GM12878 (cell line): ENCODE results near the gene TPR. TPM values are rescaled to one million over a fixed set of nuclear protein-coding genes. Genes with fewer than 3 reads are reported as not detected.
A peak's percentile ranks its signal among the peaks of the same experiment; 100 is the strongest.

Experiments used
- ATAC-seq: fragments of 200-7000 bp; cut with Tn5 transposase; 3 replicates; pipeline ENCODE4 v1.9.1; 2020; ENCODE audit warnings: mild to moderate bottlenecking, moderate library complexity
- BruUV-seq: library from RNA; stranded (reverse); fragments of 400-500 nt; replicated peaks from 2 replicates; lab custom pipeline; 2021; lab: Mats Ljungman, UMichigan
- CTCF ChIA-PET: fragments of 300-600 bp; sonication (Branson Sonifier 250); formaldehyde crosslinking; extraction: SDS; loops from one replicate; lab custom pipeline; 2021; ENCODE audit warnings: inconsistent platforms; lab: Yijun Ruan, JAX
- POLR2A ChIA-PET: fragments of 350-600 bp; formaldehyde crosslinking; extraction: SDS; loops from one replicate; lab custom pipeline; 2021; ENCODE audit warnings: inconsistent platforms; lab: Charles Lee
- RAD21 ChIA-PET: fragments of 300-600 bp; sonication (Branson Sonifier 250); formaldehyde crosslinking; loops from one replicate; lab custom pipeline; 2023; ENCODE audit warnings: antibody characterized with exemption; ENCODE audit not compliant: unreplicated experiment; lab: Charles Lee
- SMC1A ChIA-PET: fragments of 300-600 bp; sonication (Branson Sonifier 250); formaldehyde crosslinking; loops from one replicate; lab custom pipeline; 2023; ENCODE audit not compliant: unreplicated experiment, uncharacterized antibody; lab: Charles Lee
- DNase-seq: peaks from one replicate; pipeline ENCODE4 v3.0.0-alpha.2; 2011; ENCODE audit warnings: low read depth, low spot score
- FAIRE-seq: peaks from 3 replicates; lab custom pipeline; 2011; peaks lifted over from hg19 to GRCh38; lab: Jason Lieb, UNC
- H2AFZ ChIP-seq: 2 replicates; pipeline ENCODE4 v1.6.0; 2011; ENCODE audit warnings: low read depth, low read length, control low read depth; ENCODE audit not compliant: control insufficient read depth
- H3K27ac ChIP-seq: 2 replicates; pipeline ENCODE4 v1.5.1; 2011; ENCODE audit warnings: control low read depth; ENCODE audit not compliant: control insufficient read depth, insufficient read depth
- H3K27me3 ChIP-seq, 2 experiments: replicated peaks in 1 of 2; 2 replicates each; pipeline versions ENCODE4 v1.6.0 to v1.6.1; 2011; ENCODE audit warnings: low read length in 1 of 2; ENCODE audit not compliant: control insufficient read depth in 2 of 2, insufficient read depth in 2 of 2
- H3K36me3 ChIP-seq, 2 experiments: 2 replicates each; pipeline ENCODE4 v1.5.1; 2011; ENCODE audit warnings: low read length in 1 of 2; ENCODE audit not compliant: control insufficient read depth in 2 of 2, insufficient read depth in 2 of 2
- H3K4me1 ChIP-seq: 2 replicates; pipeline ENCODE4 v1.6.1; 2011; ENCODE audit warnings: mild to moderate bottlenecking, low read length, moderate library complexity, mixed read lengths; ENCODE audit not compliant: control insufficient read depth, insufficient read depth
- H3K4me2 ChIP-seq: 2 replicates; pipeline ENCODE4 v1.6.0; 2011; ENCODE audit warnings: control low read depth; ENCODE audit not compliant: control insufficient read depth, insufficient read depth
- H3K4me3 ChIP-seq: fragments of 200-600 bp; sonication (generic); 2 replicates; pipeline ENCODE4 v1.5.1; 2016
- H3K79me2 ChIP-seq: 2 replicates; pipeline ENCODE4 v1.6.0; 2011; ENCODE audit warnings: low read length; ENCODE audit not compliant: control insufficient read depth, insufficient read depth
- H3K9ac ChIP-seq: 2 replicates; pipeline ENCODE4 v1.8.0; 2011; ENCODE audit warnings: low read length, control low read depth, mixed read lengths; ENCODE audit not compliant: control insufficient read depth, insufficient read depth
- H3K9me3 ChIP-seq: replicated peaks from 3 replicates; pipeline ENCODE4 v1.5.1; 2011; ENCODE audit warnings: mild to moderate bottlenecking, low read length; ENCODE audit not compliant: control insufficient read depth, insufficient read depth
- H4K20me1 ChIP-seq: 2 replicates; pipeline ENCODE4 v1.6.0; 2011; ENCODE audit not compliant: control insufficient read depth, insufficient read depth
- BCL11A ChIP-seq: IDR thresholded peaks from 2 replicates; pipeline ENCODE4 v1.6.1; 2011; ENCODE audit warnings: low read depth, low read length
- FOXK2 ChIP-seq: fragments of 450-650 bp; IDR thresholded peaks from 2 replicates; pipeline ENCODE4 v1.6.1; 2017; ENCODE audit warnings: mild to moderate bottlenecking, moderate library complexity
- FOXM1 ChIP-seq: IDR thresholded peaks from 2 replicates; pipeline ENCODE4 v1.6.1; 2012; ENCODE audit warnings: low read depth, mild to moderate bottlenecking, inconsistent platforms, low read length, moderate library complexity
- KAT2A ChIP-seq: conservative IDR thresholded peaks from 2 replicates; pipeline ENCODE4 v1.6.1; 2011; ENCODE audit warnings: low read depth, low read length; ENCODE audit not compliant: control insufficient read depth
- MEF2B ChIP-seq: fragments of 450-650 bp; IDR thresholded peaks from 2 replicates; pipeline ENCODE4 v1.6.1; 2018; ENCODE audit warnings: mild to moderate bottlenecking, moderate library complexity; ENCODE audit not compliant: partially characterized antibody, poor library complexity, severe bottlenecking
- MXI1 ChIP-seq: fragments of 150-350 bp; IDR thresholded peaks from 2 replicates; pipeline ENCODE4 v1.6.1; 2011; ENCODE audit warnings: low read depth, mild to moderate bottlenecking, inconsistent platforms, low read length, improper control_type of control experiment
- POLR2A ChIP-seq: IDR thresholded peaks from 2 replicates; pipeline ENCODE4 v1.6.1; 2011; ENCODE audit warnings: low read depth, mild to moderate bottlenecking, low read length
- RAD51 ChIP-seq: fragments of 450-650 bp; IDR thresholded peaks from 2 replicates; pipeline ENCODE4 v1.6.1; 2016; ENCODE audit warnings: moderate library complexity, mild to moderate bottlenecking, inconsistent platforms
- SP1 ChIP-seq: IDR thresholded peaks from one replicate; pipeline ENCODE4 v1.6.1; 2011; ENCODE audit warnings: low read depth, low read length
- ZNF24 ChIP-seq: fragments of 450-650 bp; IDR thresholded peaks from 2 replicates; pipeline ENCODE4 v1.6.1; 2017; ENCODE audit warnings: antibody characterized with exemption, mild to moderate bottlenecking
- in situ Hi-C: fragments of 300-500 bp; cut with MboI; formaldehyde crosslinking; loops from 9 replicates; pipeline ENCODE4 v1.14.3; 2018; ENCODE audit warnings: mixed read lengths
- intact Hi-C: fragments of 100-400 bp; cut with micrococcal nuclease; formaldehyde crosslinking; loops from one replicate; pipeline ENCODE4 v1.14.2; 2022; ENCODE audit not compliant: unreplicated experiment
- polyA plus RNA-seq, 11 experiments: library from polyadenylated mRNA; depleted of rRNA in 4 of 11; unstranded in 6 of 11; stranded (reverse) in 5 of 11; fragments of >200 nt; fragmentation: Nextera tagmentation in 4 of 11; fragmentation: Illumina TruSeq in 1 of 11; extraction: Ambion mirVana in 4 of 11; extraction: Trizol in 1 of 11; gene quantifications; 1 replicate in 1 of 11; 2 replicates in 10 of 11; pipeline versions ENCODE4 v1.2.1 to v1.2.3, GENCODE V29; 2011 to 2016; ENCODE audit warnings: inconsistent platforms in 2 of 11, missing spikeins in 2 of 11, low read depth in 1 of 11
- total RNA-seq, 4 experiments: library from RNA; depleted of rRNA in 3 of 4; stranded (reverse); fragments of >200 nt in 3 of 4; fragmentation: Illumina TruSeq in 1 of 4; extraction: Trizol in 1 of 4; gene quantifications; 2 replicates each; pipeline versions ENCODE4 v1.2.1 to v1.2.3, GENCODE V29; 2013 to 2021
- TF ChIP-seq, protein P1 (sequence below): fragments of 450-650 bp; IDR thresholded peaks from 2 replicates; pipeline ENCODE4 v1.6.1; 2017; ENCODE audit warnings: mild to moderate bottlenecking
- TF ChIP-seq, protein P2 (sequence below): fragments of 150-350 bp; IDR thresholded peaks from 2 replicates; pipeline ENCODE4 v1.6.1; 2016; ENCODE audit warnings: low read depth, low read length
- TF ChIP-seq, protein P3 (sequence below): fragments of 450-650 bp; IDR thresholded peaks from 2 replicates; pipeline ENCODE4 v1.6.1; 2017; ENCODE audit warnings: antibody characterized with exemption, mild to moderate bottlenecking, moderate library complexity

The TPR gene
- total and polyA plus RNA-seq, 10 of the 15 experiments (the other 5 are each of a cell fraction or from before 2014, with no cell fraction given): 30.9 to 122 (median 92.2) TPM

DNA sequence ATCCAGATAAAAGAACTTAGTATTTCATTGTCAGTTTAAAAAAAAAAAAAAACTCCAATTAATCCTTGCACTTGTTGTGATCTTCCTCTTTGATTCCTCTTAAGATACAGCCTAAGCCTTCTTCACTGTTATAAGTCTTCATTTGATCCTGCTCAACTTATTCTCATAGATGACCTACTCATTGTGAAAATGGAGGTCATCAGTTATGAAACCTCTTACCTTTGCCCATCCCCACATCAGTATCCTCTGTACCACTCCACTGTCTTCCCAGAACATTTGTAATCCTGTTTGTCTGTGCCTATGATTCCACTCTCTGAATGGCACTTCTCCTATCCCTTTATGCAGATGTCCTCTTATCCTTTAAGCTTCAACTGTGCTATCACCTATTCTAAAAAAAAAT, 28.6 kb upstream of the TPR start:
- Histone ChIP-seq H3K27me3 (no peaks in the 10 kb centered on the region), H3K36me3 (peaks cover 0 to 7% of the 10 kb centered on the region in 2 experiments; a peak in 1 of 4 replicates), H3K4me3 (no peak overlapping the region), H2AFZ (no peak overlapping the region), H3K9ac (no peak overlapping the region), H4K20me1 (no peaks in the 10 kb centered on the region), H3K4me1 (no peaks in the 10 kb centered on the region), H3K4me2 (no peak overlapping the region), H3K79me2 (no peaks in the 10 kb centered on the region), H3K27ac (no peak overlapping the region), H3K9me3 (no peaks in the 10 kb centered on the region)
- RAD21 ChIA-PET: interaction anchor here (0.6 to 2.0 kb wide), 7 partner anchors 10 to 583 kb away, joined by 3 to 11 read pairs (median 5); no protein-coding TSS in a partner anchor
- BruUV-seq: no TSS peak
- SMC1A ChIA-PET: interaction anchor here (0.8 to 1.5 kb wide), 10 partner anchors 10 to 592 kb away, joined by 3 to 5 read pairs (median 3); no protein-coding TSS in a partner anchor
- CTCF ChIA-PET: interaction anchor here (0.7 to 1.5 kb wide), 21 partner anchors 8 to 637 kb away, joined by 3 to 11 read pairs (median 4); partner anchors contain the start of genes ODR4, PTGS2 and TPR
- no peak for FAIRE-seq
- POLR2A ChIA-PET: no interaction called here
- in situ Hi-C loops (loop anchor here (10.0 kb wide), 1 partner anchor 581 kb away; no protein-coding TSS in a partner anchor), intact Hi-C loops (loop anchor here (1.0 to 10.0 kb wide), 2 partner anchors 201 to 583 kb away; no protein-coding TSS in a partner anchor)
- peak; percentile 51; the same call in 2 of the 3 replicates for ATAC-seq
- DNase-seq: no peak
- TF ChIP-seq MXI1 (no peak), POLR2A (no peak), SP1 (no peak), ZNF24 (no peak), BCL11A (no peak), MEF2B (no peak), FOXM1 (no peak), KAT2A (no peak), FOXK2 (no peak), RAD51 (no peak)
- TF ChIP-seq, protein P1, sequence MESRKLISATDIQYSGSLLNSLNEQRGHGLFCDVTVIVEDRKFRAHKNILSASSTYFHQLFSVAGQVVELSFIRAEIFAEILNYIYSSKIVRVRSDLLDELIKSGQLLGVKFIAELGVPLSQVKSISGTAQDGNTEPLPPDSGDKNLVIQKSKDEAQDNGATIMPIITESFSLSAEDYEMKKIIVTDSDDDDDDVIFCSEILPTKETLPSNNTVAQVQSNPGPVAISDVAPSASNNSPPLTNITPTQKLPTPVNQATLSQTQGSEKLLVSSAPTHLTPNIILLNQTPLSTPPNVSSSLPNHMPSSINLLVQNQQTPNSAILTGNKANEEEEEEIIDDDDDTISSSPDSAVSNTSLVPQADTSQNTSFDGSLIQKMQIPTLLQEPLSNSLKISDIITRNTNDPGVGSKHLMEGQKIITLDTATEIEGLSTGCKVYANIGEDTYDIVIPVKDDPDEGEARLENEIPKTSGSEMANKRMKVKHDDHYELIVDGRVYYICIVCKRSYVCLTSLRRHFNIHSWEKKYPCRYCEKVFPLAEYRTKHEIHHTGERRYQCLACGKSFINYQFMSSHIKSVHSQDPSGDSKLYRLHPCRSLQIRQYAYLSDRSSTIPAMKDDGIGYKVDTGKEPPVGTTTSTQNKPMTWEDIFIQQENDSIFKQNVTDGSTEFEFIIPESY: no peak
- TF ChIP-seq, protein P2, sequence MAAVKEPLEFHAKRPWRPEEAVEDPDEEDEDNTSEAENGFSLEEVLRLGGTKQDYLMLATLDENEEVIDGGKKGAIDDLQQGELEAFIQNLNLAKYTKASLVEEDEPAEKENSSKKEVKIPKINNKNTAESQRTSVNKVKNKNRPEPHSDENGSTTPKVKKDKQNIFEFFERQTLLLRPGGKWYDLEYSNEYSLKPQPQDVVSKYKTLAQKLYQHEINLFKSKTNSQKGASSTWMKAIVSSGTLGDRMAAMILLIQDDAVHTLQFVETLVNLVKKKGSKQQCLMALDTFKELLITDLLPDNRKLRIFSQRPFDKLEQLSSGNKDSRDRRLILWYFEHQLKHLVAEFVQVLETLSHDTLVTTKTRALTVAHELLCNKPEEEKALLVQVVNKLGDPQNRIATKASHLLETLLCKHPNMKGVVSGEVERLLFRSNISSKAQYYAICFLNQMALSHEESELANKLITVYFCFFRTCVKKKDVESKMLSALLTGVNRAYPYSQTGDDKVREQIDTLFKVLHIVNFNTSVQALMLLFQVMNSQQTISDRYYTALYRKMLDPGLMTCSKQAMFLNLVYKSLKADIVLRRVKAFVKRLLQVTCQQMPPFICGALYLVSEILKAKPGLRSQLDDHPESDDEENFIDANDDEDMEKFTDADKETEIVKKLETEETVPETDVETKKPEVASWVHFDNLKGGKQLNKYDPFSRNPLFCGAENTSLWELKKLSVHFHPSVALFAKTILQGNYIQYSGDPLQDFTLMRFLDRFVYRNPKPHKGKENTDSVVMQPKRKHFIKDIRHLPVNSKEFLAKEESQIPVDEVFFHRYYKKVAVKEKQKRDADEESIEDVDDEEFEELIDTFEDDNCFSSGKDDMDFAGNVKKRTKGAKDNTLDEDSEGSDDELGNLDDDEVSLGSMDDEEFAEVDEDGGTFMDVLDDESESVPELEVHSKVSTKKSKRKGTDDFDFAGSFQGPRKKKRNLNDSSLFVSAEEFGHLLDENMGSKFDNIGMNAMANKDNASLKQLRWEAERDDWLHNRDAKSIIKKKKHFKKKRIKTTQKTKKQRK: no peak
- TF ChIP-seq, protein P3, sequence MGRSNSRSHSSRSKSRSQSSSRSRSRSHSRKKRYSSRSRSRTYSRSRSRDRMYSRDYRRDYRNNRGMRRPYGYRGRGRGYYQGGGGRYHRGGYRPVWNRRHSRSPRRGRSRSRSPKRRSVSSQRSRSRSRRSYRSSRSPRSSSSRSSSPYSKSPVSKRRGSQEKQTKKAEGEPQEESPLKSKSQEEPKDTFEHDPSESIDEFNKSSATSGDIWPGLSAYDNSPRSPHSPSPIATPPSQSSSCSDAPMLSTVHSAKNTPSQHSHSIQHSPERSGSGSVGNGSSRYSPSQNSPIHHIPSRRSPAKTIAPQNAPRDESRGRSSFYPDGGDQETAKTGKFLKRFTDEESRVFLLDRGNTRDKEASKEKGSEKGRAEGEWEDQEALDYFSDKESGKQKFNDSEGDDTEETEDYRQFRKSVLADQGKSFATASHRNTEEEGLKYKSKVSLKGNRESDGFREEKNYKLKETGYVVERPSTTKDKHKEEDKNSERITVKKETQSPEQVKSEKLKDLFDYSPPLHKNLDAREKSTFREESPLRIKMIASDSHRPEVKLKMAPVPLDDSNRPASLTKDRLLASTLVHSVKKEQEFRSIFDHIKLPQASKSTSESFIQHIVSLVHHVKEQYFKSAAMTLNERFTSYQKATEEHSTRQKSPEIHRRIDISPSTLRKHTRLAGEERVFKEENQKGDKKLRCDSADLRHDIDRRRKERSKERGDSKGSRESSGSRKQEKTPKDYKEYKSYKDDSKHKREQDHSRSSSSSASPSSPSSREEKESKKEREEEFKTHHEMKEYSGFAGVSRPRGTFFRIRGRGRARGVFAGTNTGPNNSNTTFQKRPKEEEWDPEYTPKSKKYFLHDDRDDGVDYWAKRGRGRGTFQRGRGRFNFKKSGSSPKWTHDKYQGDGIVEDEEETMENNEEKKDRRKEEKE: no peak
